Measurements from ENCODE around the gene CCNL2. TPM values are rescaled to one million over a fixed set of nuclear protein-coding genes. Genes with fewer than 3 reads are reported as not detected.
"Not testable (repeated sequence)": the region's sequence is repeated elsewhere in the genome, so short reads cannot be mapped to it uniquely, and the experiment has no call there.

Gene CCNL2
- total RNA-seq, 2 experiments from 2014 or later, result 86.3 to 92.4 TPM

- no peak for DNase-seq
- ATAC-seq, result no peak
- POLR2A ChIA-PET, result interaction anchor here (0.6 to 5.3 kb wide), 3 partner anchors 9 to 838 kb away, joined by 3 to 48 read pairs (median 8); partner anchors contain the start of gene CCNL2
- TF ChIP-seq, protein P1, sequence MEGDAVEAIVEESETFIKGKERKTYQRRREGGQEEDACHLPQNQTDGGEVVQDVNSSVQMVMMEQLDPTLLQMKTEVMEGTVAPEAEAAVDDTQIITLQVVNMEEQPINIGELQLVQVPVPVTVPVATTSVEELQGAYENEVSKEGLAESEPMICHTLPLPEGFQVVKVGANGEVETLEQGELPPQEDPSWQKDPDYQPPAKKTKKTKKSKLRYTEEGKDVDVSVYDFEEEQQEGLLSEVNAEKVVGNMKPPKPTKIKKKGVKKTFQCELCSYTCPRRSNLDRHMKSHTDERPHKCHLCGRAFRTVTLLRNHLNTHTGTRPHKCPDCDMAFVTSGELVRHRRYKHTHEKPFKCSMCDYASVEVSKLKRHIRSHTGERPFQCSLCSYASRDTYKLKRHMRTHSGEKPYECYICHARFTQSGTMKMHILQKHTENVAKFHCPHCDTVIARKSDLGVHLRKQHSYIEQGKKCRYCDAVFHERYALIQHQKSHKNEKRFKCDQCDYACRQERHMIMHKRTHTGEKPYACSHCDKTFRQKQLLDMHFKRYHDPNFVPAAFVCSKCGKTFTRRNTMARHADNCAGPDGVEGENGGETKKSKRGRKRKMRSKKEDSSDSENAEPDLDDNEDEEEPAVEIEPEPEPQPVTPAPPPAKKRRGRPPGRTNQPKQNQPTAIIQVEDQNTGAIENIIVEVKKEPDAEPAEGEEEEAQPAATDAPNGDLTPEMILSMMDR (IDR thresholded peaks at IDR 0.05), result no peak
- Mint-ChIP-seq H3K27ac (no peak overlapping the region), H3K36me3 (ENCODE audit: low read depth) (peaks cover 55% of the 10 kb centered on the region), H3K4me3 (no peak overlapping the region), H3K9me3 (no peaks in the 10 kb centered on the region), H3K4me1 (ENCODE audit: low read depth) (peaks cover under 1% of the 10 kb centered on the region), H3K27me3 (no peaks in the 10 kb centered on the region)
- CTCF ChIA-PET, result interaction anchor here (1.3 to 1.7 kb wide), 2 partner anchors 15 to 16 kb away, joined by 4 to 9 read pairs; no protein-coding TSS in a partner anchor
- intact Hi-C loops (cut with micrococcal nuclease), result no loop called here
These were observed 11.7 kb downstream of the CCNL2 start for GRCh38 chr1:1387098-1388077.

DNA sequence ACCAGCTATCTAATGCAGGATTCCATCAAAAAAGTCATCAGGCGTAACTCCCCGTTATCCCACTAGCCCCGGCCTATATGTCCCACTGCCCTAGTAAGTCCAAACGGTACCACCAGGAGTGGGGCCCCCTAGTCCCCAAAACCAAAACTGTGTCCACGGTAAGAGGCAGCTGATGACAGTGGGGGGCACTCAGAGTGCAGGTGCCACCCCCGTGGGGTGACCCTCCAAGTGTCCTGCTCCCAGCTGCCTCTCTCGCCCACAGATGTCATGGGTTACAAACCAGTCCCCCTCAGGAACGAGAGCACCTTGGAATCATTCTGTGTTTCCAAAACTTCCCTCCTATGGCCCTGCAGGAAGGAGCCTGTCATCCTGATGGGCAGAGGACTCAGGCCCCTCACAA is 13.2 kb downstream of the CCNL2 start:
- peaks cover 44% of the 10 kb centered on the region for H3K36me3 Mint-ChIP-seq (ENCODE audit: low read depth)

DNA sequence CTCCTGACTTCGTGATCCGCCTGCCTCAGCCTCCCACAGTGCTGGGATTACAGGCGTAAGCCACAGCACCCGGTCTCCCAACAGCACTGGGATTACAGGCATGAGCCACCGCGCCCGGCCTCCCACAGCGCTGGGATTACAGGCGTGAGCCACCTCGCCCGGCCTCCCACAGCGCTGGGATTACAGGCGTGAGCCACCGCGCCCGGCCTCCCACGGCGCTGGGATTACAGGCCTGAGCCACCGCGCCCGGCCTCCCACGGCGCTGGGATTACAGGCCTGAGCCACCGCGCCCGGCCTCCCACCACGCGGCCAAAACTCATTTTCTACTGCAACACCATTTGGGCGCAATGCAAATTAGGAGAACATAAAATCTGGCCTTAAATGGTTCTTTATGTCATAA is 13.8 kb downstream of the CCNL2 start:
- ATAC-seq; DNase-seq; H3K4me1 Mint-ChIP-seq (ENCODE audit: low read depth); H3K27ac Mint-ChIP-seq; H3K27me3 Mint-ChIP-seq; intact Hi-C loops (cut with micrococcal nuclease); H3K4me3 Mint-ChIP-seq; CTCF ChIA-PET; H3K9me3 Mint-ChIP-seq: not testable (repeated sequence)
- POLR2A ChIA-PET, result interaction anchor here (0.7 to 5.3 kb wide), 3 partner anchors 11 to 239 kb away, joined by 3 to 48 read pairs (median 8); partner anchors contain the start of gene CCNL2
- peaks cover 38% of the 10 kb centered on the region for H3K36me3 Mint-ChIP-seq (ENCODE audit: low read depth)

More for the DNA sequence above, 13.2 kb downstream of the CCNL2 start:
- H3K27ac Mint-ChIP-seq, result no peak overlapping the region
- no peaks in the 10 kb centered on the region for H3K9me3 Mint-ChIP-seq
- no peaks in the 10 kb centered on the region for H3K27me3 Mint-ChIP-seq
- DNase-seq (no peak), ATAC-seq (no peak)
- ChIA-PET POLR2A (interaction anchor here (0.7 to 5.3 kb wide), 4 partner anchors 10 to 238 kb away, joined by 3 to 48 read pairs (median 6); partner anchors contain the start of genes AURKAIP1 and CCNL2), CTCF (no interaction called here)
- no peaks in the 10 kb centered on the region for H3K4me1 Mint-ChIP-seq (ENCODE audit: low read depth)
- H3K4me3 Mint-ChIP-seq, result no peak overlapping the region
- TF ChIP-seq, protein P1 (IDR thresholded peaks at IDR 0.05), result no peak
- intact Hi-C loops (cut with micrococcal nuclease), result no loop called here

- no peak for DNase-seq
- Mint-ChIP-seq H3K27ac (no peak overlapping the region), H3K4me3 (no peak overlapping the region), H3K36me3 (ENCODE audit: low read depth) (peaks cover 6% of the 10 kb centered on the region), H3K9me3 (no peaks in the 10 kb centered on the region), H3K27me3 (no peaks in the 10 kb centered on the region), H3K4me1 (ENCODE audit: low read depth) (peaks cover 4% of the 10 kb centered on the region)
- POLR2A ChIA-PET, result interaction anchor here (1.1 to 1.4 kb wide), 3 partner anchors 11 to 19 kb away, joined by 3 to 4 read pairs (median 3); no protein-coding TSS in a partner anchor
- TF ChIP-seq, protein P1 (IDR thresholded peaks at IDR 0.05), result no peak
- CTCF ChIA-PET, result no interaction called here
- no peak for ATAC-seq
- intact Hi-C loops (cut with micrococcal nuclease), result no loop called here
These were observed 17.8 kb downstream of the CCNL2 start for GRCh38 chr1:1381294-1381693.

DNA sequence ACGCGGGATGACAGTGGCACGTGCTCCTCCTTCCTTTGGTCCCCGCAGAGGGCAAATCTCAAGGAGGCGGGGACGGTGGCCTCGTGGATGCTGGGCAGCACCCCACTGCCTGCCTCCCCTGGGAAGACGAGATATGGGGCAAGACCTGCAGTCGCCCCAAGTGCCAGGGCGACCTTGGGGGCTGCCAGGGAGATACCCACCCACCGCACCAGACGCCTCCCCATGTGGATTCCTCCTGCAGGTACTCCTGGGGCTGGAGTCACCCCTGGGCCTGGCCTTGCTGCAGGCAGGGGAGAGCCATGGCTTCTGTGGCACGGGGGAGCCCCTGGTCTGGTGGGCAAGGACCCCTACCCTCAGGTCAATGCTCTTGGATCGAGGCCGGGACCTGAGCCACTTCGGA is 18.3 kb downstream of the CCNL2 start:
- H3K4me1 Mint-ChIP-seq (ENCODE audit: low read depth), result peaks cover 4% of the 10 kb centered on the region
- intact Hi-C loops (cut with micrococcal nuclease), result no loop called here
- H3K27ac Mint-ChIP-seq, result no peak overlapping the region
- TF ChIP-seq, protein P1 (IDR thresholded peaks at IDR 0.05), result no peak
- peaks cover 2% of the 10 kb centered on the region for H3K36me3 Mint-ChIP-seq (ENCODE audit: low read depth)
- H3K9me3 Mint-ChIP-seq, result no peaks in the 10 kb centered on the region
- ChIA-PET POLR2A (interaction anchor here (1.1 to 1.4 kb wide), 3 partner anchors 11 to 19 kb away, joined by 3 to 4 read pairs (median 3); no protein-coding TSS in a partner anchor), CTCF (no interaction called here)
- no peak for ATAC-seq
- H3K27me3 Mint-ChIP-seq, result no peaks in the 10 kb centered on the region
- no peak for DNase-seq
- no peak overlapping the region for H3K4me3 Mint-ChIP-seq

All from activated CD8-positive, alpha-beta T cell treated with anti-CD3 and anti-CD28 coated beads for 36 hours (primary cell).